ENCODE measurements around the gene NAV2.

NAV2 gene

DNA sequence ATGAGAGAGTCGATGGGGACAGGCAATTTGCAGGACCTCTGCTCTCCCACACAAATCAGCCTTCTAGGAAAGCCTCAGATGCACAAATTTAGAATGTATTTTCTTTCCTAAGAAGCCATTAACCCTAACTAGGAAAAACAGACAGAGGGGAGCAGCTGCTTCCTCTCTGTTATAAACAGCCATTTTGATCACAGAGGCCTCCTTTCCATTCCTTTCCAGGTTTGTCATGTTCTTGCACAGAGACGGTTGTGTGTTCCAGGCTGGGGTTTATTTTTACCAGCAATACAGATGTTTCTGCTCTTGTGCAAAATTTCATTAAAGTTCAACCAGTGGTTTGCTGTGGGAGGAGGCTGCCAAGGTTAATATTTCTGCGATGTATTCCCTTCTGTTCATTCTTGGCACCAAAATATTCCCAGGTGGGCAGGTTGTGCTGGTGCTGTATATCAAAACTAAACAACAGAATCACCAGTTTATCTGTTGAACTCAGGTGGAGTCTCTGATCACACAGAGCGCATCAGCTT lies 90.2 kb downstream of the NAV2 start:
- TF ChIP-seq, protein P1, sequence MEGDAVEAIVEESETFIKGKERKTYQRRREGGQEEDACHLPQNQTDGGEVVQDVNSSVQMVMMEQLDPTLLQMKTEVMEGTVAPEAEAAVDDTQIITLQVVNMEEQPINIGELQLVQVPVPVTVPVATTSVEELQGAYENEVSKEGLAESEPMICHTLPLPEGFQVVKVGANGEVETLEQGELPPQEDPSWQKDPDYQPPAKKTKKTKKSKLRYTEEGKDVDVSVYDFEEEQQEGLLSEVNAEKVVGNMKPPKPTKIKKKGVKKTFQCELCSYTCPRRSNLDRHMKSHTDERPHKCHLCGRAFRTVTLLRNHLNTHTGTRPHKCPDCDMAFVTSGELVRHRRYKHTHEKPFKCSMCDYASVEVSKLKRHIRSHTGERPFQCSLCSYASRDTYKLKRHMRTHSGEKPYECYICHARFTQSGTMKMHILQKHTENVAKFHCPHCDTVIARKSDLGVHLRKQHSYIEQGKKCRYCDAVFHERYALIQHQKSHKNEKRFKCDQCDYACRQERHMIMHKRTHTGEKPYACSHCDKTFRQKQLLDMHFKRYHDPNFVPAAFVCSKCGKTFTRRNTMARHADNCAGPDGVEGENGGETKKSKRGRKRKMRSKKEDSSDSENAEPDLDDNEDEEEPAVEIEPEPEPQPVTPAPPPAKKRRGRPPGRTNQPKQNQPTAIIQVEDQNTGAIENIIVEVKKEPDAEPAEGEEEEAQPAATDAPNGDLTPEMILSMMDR (conservative IDR thresholded peaks at IDR 0.05; ENCODE audit: control insufficient read depth, insufficient read depth, low read depth, low read length), result no peak
- DNase-seq (ENCODE audit: low read depth), result no peak

DNA sequence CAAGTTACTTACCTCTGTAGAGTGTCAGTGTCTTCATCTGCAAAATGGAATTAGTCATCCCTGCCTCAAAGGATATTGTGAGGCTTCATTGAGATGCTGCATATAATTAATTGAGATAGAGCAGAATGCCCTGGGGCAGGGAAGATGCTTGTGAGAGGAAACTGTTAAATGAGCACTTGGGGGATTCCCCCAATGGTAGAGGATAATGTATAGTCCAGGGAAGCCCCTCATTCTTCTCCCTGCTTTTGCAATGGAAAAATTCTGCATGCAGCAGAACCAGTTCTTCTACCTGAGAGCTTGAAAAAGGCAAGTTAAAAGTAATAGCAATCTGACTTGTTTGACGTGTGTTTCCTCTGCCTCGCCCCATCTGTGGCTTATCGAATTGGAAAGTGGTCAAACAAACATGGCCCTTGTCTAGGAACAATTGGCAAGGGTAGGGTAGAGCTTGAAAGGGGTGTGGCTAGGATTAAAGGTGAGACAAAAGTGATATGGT lies 90.9 kb downstream of the NAV2 start:
- DNase-seq (ENCODE audit: low read depth), result no peak
- H3K4me3 ChIP-seq (ENCODE audit: control insufficient read depth, low read depth, low read length), result no peak overlapping the region
- TF ChIP-seq, protein P1 (conservative IDR thresholded peaks at IDR 0.05; ENCODE audit: control insufficient read depth, insufficient read depth, low read depth, low read length), result no peak

More for the DNA sequence above, 90.2 kb downstream of the NAV2 start:
- no peak overlapping the region for H3K4me3 ChIP-seq (ENCODE audit: control insufficient read depth, low read depth, low read length)

DNA sequence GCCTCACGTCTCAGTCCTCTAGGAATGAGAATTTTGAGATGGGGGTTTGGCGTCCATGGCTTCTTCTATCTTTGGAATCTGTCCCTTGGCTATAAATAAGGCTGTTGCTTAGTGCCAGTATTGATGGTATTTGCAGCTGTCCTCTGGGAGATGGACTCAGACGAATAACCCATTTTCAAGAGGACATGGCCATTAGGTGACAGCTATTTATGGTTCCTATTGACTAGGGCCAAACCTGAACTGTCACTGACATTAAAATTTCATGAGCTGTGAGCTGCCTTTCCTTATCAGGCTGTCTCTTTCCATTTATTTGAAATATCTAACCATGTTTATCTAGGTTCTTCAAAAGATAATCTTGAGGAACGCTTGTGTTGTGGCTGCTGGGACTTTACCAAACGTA lies 92.7 kb downstream of the NAV2 start:
- no peak for DNase-seq (ENCODE audit: low read depth)
- H3K4me3 ChIP-seq (ENCODE audit: control insufficient read depth, low read depth, low read length), result no peak overlapping the region
- TF ChIP-seq, protein P1 (conservative IDR thresholded peaks at IDR 0.05; ENCODE audit: control insufficient read depth, insufficient read depth, low read depth, low read length), result no peak

DNA sequence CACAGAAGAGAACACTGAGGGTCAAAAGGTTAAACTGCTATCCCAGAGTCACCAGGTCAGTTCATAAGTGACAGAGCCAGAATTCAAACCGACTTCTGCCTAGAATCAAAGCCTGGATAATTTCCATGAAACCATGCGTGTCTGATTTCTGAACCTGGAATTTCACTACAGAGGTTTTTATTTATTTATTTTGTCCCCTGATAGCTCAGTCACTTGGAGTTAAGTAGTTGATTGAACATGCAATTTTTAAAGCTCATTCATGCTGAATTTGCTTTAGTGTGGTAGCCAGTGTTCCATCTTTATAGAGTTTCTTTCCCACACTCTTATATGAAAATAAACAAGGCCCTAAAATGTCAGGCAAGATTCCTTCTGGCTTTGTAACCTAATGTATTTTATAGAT lies 93.2 kb downstream of the NAV2 start:
- H3K4me3 ChIP-seq (ENCODE audit: control insufficient read depth, low read depth, low read length), result no peak overlapping the region
- DNase-seq (ENCODE audit: low read depth), result no peak
- TF ChIP-seq, protein P1 (conservative IDR thresholded peaks at IDR 0.05; ENCODE audit: control insufficient read depth, insufficient read depth, low read depth, low read length), result no peak

DNA sequence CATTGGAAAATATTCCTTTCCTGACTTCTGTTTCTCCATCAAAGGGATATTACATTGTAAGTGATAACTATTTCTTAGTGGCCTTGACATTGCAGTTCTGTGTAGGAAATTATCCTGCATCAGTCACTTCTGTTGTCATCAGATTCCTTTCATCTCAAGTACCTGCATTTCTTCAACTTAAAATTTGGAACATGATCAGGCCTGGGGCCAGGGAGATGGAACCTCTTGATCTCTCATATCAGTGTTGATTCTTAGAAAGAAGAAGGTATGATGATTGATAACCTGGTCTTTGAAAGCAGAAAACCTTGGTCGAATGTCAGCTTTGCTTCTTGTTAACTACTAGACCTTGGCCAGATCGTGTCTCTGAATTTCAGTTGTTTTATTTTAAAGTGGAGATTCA lies 93.6 kb downstream of the NAV2 start:
- TF ChIP-seq, protein P1 (conservative IDR thresholded peaks at IDR 0.05; ENCODE audit: control insufficient read depth, insufficient read depth, low read depth, low read length), result no peak
- no peak overlapping the region for H3K4me3 ChIP-seq (ENCODE audit: control insufficient read depth, low read depth, low read length)
- no peak for DNase-seq (ENCODE audit: low read depth)

DNA sequence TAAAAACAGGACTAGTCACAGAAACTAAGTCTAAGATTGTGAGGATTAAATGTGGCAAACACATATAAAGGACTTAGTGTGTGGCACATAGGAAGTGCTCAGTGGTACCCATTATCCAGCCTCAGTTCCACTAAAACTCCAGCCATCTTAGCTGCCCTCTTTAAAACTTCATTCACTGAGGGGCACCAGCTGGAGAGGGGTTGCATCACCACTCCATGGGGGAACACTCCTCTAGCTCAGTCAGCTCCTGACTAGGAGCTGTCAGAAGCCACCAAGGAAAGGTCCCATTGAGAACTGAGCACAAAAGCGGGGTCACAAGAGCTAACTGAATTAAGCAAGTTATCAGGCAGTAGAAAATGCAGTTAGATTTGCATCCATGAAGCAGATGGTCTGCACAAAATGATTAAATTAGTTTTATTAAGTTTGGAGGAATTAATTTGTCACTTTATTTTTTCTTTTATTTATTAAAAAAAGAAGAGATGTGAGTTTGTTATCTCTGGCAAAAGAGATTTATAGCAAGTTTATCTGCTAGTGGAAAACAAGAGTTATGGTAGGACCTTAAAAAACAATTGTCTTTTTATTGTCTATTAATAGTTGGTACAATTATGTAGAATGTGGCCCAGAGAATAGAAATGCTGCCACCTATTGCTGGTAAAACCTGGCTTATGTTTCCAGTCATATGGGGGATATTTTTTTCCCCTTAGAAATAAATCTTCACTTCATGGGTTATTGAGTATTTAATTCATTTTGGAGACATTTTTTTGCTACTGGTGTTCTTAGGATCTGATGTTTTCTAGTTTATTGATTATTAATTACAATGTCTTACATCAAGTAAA lies 95.7 kb downstream of the NAV2 start:
- no peak for DNase-seq (ENCODE audit: low read depth)
- H3K4me3 ChIP-seq (ENCODE audit: control insufficient read depth, low read depth, low read length), result no peak overlapping the region

More for the DNA sequence above, 95.7 kb downstream of the NAV2 start:
- TF ChIP-seq, protein P1 (conservative IDR thresholded peaks at IDR 0.05; ENCODE audit: control insufficient read depth, insufficient read depth, low read depth, low read length), result peak; percentile 24
